Endothelial cell (in vitro differentiated cells): Measurements from ENCODE around the gene AAGAB. TPM values are rescaled to one million over a fixed set of nuclear protein-coding genes. Genes with fewer than 3 reads are reported as not detected.

ENCODE experiments used
- DNase-seq: peaks from one replicate; pipeline ENCODE4 v3.0.0; 2021; ENCODE audit warnings: low spot score
- H3K27ac Mint-ChIP-seq: one replicate; pipeline ENCODE4 v1.8.0; 2021; ENCODE audit warnings: mixed read lengths, inconsistent platforms; ENCODE audit not compliant: unreplicated experiment
- H3K27me3 Mint-ChIP-seq: one replicate; pipeline ENCODE4 v1.8.0; 2021; ENCODE audit warnings: mild to moderate bottlenecking, moderate library complexity, mixed read lengths, inconsistent platforms; ENCODE audit not compliant: unreplicated experiment
- H3K36me3 Mint-ChIP-seq: one replicate; pipeline ENCODE4 v1.8.0; 2021; ENCODE audit warnings: mild to moderate bottlenecking, low read depth, mixed read lengths, inconsistent platforms; ENCODE audit not compliant: unreplicated experiment
- H3K4me1 Mint-ChIP-seq: one replicate; pipeline ENCODE4 v1.8.0; 2021; ENCODE audit warnings: mild to moderate bottlenecking, mixed read lengths, inconsistent platforms; ENCODE audit not compliant: unreplicated experiment
- H3K4me3 Mint-ChIP-seq: one replicate; pipeline ENCODE4 v1.8.0; 2021; ENCODE audit warnings: mild to moderate bottlenecking, mixed read lengths, inconsistent platforms; ENCODE audit not compliant: unreplicated experiment
- H3K9me3 Mint-ChIP-seq: one replicate; pipeline ENCODE4 v1.8.0; 2021; ENCODE audit warnings: mixed read lengths, inconsistent platforms; ENCODE audit not compliant: unreplicated experiment
- CTCF ChIP-seq: fragments of 200-600 bp; sonication (generic); IDR thresholded peaks from one replicate; pipeline ENCODE4 v1.5.0; 2021; ENCODE audit warnings: antibody characterized with exemption; ENCODE audit not compliant: unreplicated experiment
- total RNA-seq: library from RNA; stranded (reverse); fragmentation: NEBNext Ultra II Directional; extraction: Animal tissue kit (Norgen Biotek cat#: 25700); gene quantifications from one replicate; pipeline ENCODE4 v1.2.1, GENCODE V29; 2021; ENCODE audit not compliant: unreplicated experiment

The AAGAB gene
- total RNA-seq, 1 donor from 2014 or later: 40.6 TPM

- peak overlapping the region; percentile 76 for H3K27ac Mint-ChIP-seq
- no peak for DNase-seq
- peaks cover 14% of the 10 kb centered on the region for H3K27me3 Mint-ChIP-seq
- no peak overlapping the region for H3K4me3 Mint-ChIP-seq
- H3K4me1 Mint-ChIP-seq: peaks cover 42% of the 10 kb centered on the region
- H3K36me3 Mint-ChIP-seq: no peaks in the 10 kb centered on the region
- no peaks in the 10 kb centered on the region for H3K9me3 Mint-ChIP-seq
- TF ChIP-seq CTCF: no peak
These were observed 79.4 kb downstream of the AAGAB start for GRCh38 chr15:67174864-67175573.

- Mint-ChIP-seq H3K27ac (no peak overlapping the region), H3K9me3 (no peaks in the 10 kb centered on the region), H3K27me3 (peaks cover 11% of the 10 kb centered on the region), H3K4me1 (peaks cover 40% of the 10 kb centered on the region), H3K36me3 (no peaks in the 10 kb centered on the region), H3K4me3 (no peak overlapping the region)
- TF ChIP-seq CTCF: no peak
- no peak for DNase-seq
These were observed 80.0 kb downstream of the AAGAB start for GRCh38 chr15:67174446-67174845.

- Mint-ChIP-seq H3K9me3 (no peaks in the 10 kb centered on the region), H3K4me1 (peaks cover 39% of the 10 kb centered on the region), H3K36me3 (no peaks in the 10 kb centered on the region), H3K27me3 (peaks cover 8% of the 10 kb centered on the region), H3K27ac (no peak overlapping the region), H3K4me3 (no peak overlapping the region)
- no peak for TF ChIP-seq CTCF
- no peak for DNase-seq
These were observed 80.7 kb downstream of the AAGAB start for GRCh38 chr15:67173786-67174185.

- Mint-ChIP-seq H3K9me3 (no peaks in the 10 kb centered on the region), H3K27me3 (peaks cover 8% of the 10 kb centered on the region), H3K27ac (no peak overlapping the region), H3K4me1 (peaks cover 36% of the 10 kb centered on the region), H3K36me3 (peaks cover 2% of the 10 kb centered on the region), H3K4me3 (no peak overlapping the region)
- DNase-seq: no peak
- no peak for TF ChIP-seq CTCF
These were observed 81.5 kb downstream of the AAGAB start for GRCh38 chr15:67173005-67173404.

DNA sequence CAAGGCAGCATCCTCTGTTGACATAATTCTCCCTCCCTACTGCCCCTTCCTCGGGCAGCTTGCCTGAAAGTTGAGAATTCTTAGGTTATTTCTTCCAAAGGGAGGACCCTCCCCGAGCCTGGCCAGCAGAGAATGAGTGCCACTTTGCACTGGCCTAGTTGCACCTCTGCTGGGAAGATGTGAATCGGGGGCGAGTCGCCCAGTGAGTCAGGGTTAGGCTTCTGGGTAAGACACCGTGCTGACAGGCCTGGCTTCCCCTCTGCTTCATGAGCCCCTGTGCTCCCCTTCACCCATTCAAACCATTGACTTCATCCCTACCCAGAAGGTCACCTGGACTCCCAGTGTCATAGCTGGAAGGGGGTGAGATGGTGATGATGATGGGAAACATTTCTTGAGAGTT is 82.3 kb downstream of the AAGAB start:
- Mint-ChIP-seq H3K27ac (no peak overlapping the region), H3K4me1 (peaks cover 36% of the 10 kb centered on the region), H3K4me3 (no peak overlapping the region), H3K27me3 (peaks cover 8% of the 10 kb centered on the region), H3K36me3 (peaks cover 6% of the 10 kb centered on the region), H3K9me3 (no peaks in the 10 kb centered on the region)
- TF ChIP-seq CTCF: no peak
- DNase-seq: no peak
